ENCODE measurements around the gene RIMS1.

RIMS1 gene

GRCh38 chr6:72382602-72383529 is 496.5 kb downstream of the RIMS1 start:
- Histone ChIP-seq H3K4me3 (no peak overlapping the region), H3K27ac (no peak overlapping the region)

GRCh38 chr6:72386324-72386723 is 500.0 kb downstream of the RIMS1 start:
- no peak overlapping the region for H3K4me3 ChIP-seq
- H3K27ac ChIP-seq: no peak overlapping the region

- Histone ChIP-seq H3K4me3 (no peak overlapping the region), H3K27ac (no peak overlapping the region)
Measured at GRCh38 chr6:72389698-72390097, 503.3 kb downstream of the RIMS1 start.

GRCh38 chr6:72390548-72390947 is 504.2 kb downstream of the RIMS1 start:
- Histone ChIP-seq H3K4me3 (no peak overlapping the region), H3K27ac (no peak overlapping the region)

- Histone ChIP-seq H3K27ac (no peak overlapping the region), H3K4me3 (no peak overlapping the region)
Measured at GRCh38 chr6:72401865-72402264, 515.5 kb downstream of the RIMS1 start.

- Histone ChIP-seq H3K27ac (no peak overlapping the region), H3K4me3 (no peak overlapping the region)
Measured at GRCh38 chr6:72403413-72403812, 517.1 kb downstream of the RIMS1 start.

GRCh38 chr6:72406517-72406916 is 520.2 kb downstream of the RIMS1 start:
- H3K4me3 ChIP-seq: no peak overlapping the region
- no peak overlapping the region for H3K27ac ChIP-seq

GRCh38 chr6:72410769-72411168 is 524.4 kb downstream of the RIMS1 start:
- H3K27ac ChIP-seq: no peak overlapping the region
- no peak overlapping the region for H3K4me3 ChIP-seq

- Histone ChIP-seq H3K4me3 (no peak overlapping the region), H3K27ac (no peak overlapping the region)
Measured at GRCh38 chr6:72411872-72412708, 525.7 kb downstream of the RIMS1 start.

- Histone ChIP-seq H3K4me3 (no peak overlapping the region), H3K27ac (no peak overlapping the region)
Measured at GRCh38 chr6:72412709-72413044, 526.3 kb downstream of the RIMS1 start.

GRCh38 chr6:72413884-72414283 is 527.5 kb downstream of the RIMS1 start:
- Histone ChIP-seq H3K27ac (no peak overlapping the region), H3K4me3 (no peak overlapping the region)

- no peak overlapping the region for H3K27ac ChIP-seq
- no peak overlapping the region for H3K4me3 ChIP-seq
Measured at GRCh38 chr6:72414657-72415056, 528.3 kb downstream of the RIMS1 start.

GRCh38 chr6:72416744-72417465 is 530.6 kb downstream of the RIMS1 start:
- Histone ChIP-seq H3K27ac (no peak overlapping the region), H3K4me3 (no peak overlapping the region)

GRCh38 chr6:72417759-72418158 is 531.4 kb downstream of the RIMS1 start:
- H3K27ac ChIP-seq: no peak overlapping the region

GRCh38 chr6:72418495-72418894 is 532.1 kb downstream of the RIMS1 start:
- Histone ChIP-seq H3K27ac (no peak overlapping the region), H3K4me3 (no peak overlapping the region)

More at GRCh38 chr6:72417759-72418158, 531.4 kb downstream of the RIMS1 start:
- no peak overlapping the region for H3K4me3 ChIP-seq

GRCh38 chr6:72419966-72420365 is 533.6 kb downstream of the RIMS1 start:
- Histone ChIP-seq H3K4me3 (no peak overlapping the region), H3K27ac (no peak overlapping the region)

GRCh38 chr6:72420409-72420808 is 534.1 kb downstream of the RIMS1 start:
- Histone ChIP-seq H3K4me3 (no peak overlapping the region), H3K27ac (no peak overlapping the region)

- H3K4me3 ChIP-seq: no peak overlapping the region
Measured at GRCh38 chr6:72421387-72421786, 535.0 kb downstream of the RIMS1 start.

GRCh38 chr6:72422171-72422570 is 535.8 kb downstream of the RIMS1 start:
- Histone ChIP-seq H3K27ac (no peak overlapping the region), H3K4me3 (no peak overlapping the region)

More at GRCh38 chr6:72421387-72421786, 535.0 kb downstream of the RIMS1 start:
- no peak overlapping the region for H3K27ac ChIP-seq

GRCh38 chr6:72424476-72424875 is 538.1 kb downstream of the RIMS1 start:
- Histone ChIP-seq H3K4me3 (no peak overlapping the region), H3K27ac (no peak overlapping the region)
